PC-3 (cell line): ENCODE results near the gene CYB561A3. TPM values are rescaled to one million over a fixed set of nuclear protein-coding genes. Genes with fewer than 3 reads are reported as not detected.

Experiments used
- ATAC-seq: fragments of 200-7000 bp; cut with Tn5 transposase; 2 replicates; pipeline ENCODE4 v1.9.1; 2020; ENCODE audit warnings: mild to moderate bottlenecking, moderate library complexity
- BruUV-seq: library from RNA; stranded (reverse); fragments of 400-500 nt; replicated peaks from 2 replicates; lab custom pipeline; 2021; lab: Mats Ljungman, UMichigan
- CTCF ChIA-PET: fragments of 300-600 bp; sonication (Branson Sonifier 250); formaldehyde crosslinking; loops from one replicate; lab custom pipeline; 2022; ENCODE audit warnings: antibody characterized with exemption; lab: Charles Lee
- POLR2A ChIA-PET: fragments of 300-600 bp; sonication (Branson Sonifier 250); formaldehyde crosslinking; loops from one replicate; lab custom pipeline; 2022; ENCODE audit warnings: antibody characterized with exemption; ENCODE audit not compliant: unreplicated experiment; lab: Charles Lee
- DNase-seq: peaks from one replicate; pipeline ENCODE4 v3.0.0-alpha.2; 2015
- H2AFZ ChIP-seq: fragments of 300-600 bp; sonication (generic); 2 replicates; pipeline ENCODE4 v1.6.0; 2016; ENCODE audit warnings: antibody characterized with exemption, low read length
- H3F3A ChIP-seq: fragments of 300-600 bp; sonication (generic); one replicate; pipeline ENCODE4 v1.6.0; 2017; ENCODE audit warnings: antibody characterized with exemption, low read length, control low read depth, mild to moderate bottlenecking; ENCODE audit not compliant: unreplicated experiment
- H3K27ac ChIP-seq: fragments of 300-600 bp; sonication (generic); 2 replicates; pipeline ENCODE4 v1.5.1; 2016; ENCODE audit warnings: mild to moderate bottlenecking, low read length
- H3K27me3 ChIP-seq: fragments of 300-600 bp; sonication (generic); 2 replicates; pipeline ENCODE4 v1.6.1; 2016; ENCODE audit warnings: low read length, mixed read lengths
- H3K36me3 ChIP-seq: fragments of 300-600 bp; sonication (generic); 2 replicates; pipeline ENCODE4 v1.6.1; 2016; ENCODE audit warnings: low read depth, mixed run types, low read length, mixed read lengths
- H3K4me1 ChIP-seq: fragments of 300-600 bp; sonication (generic); 2 replicates; pipeline ENCODE4 v1.5.1; 2016; ENCODE audit warnings: low read length; ENCODE audit not compliant: insufficient read depth
- H3K4me2 ChIP-seq: fragments of 300-600 bp; sonication (generic); 2 replicates; pipeline ENCODE4 v1.6.0; 2016; ENCODE audit warnings: low read length
- H3K4me3 ChIP-seq: fragments of 300-600 bp; sonication (generic); 2 replicates; pipeline ENCODE4 v1.5.1; 2016; ENCODE audit warnings: mild to moderate bottlenecking, low read length, mixed read lengths
- H3K79me2 ChIP-seq: fragments of 300-600 bp; sonication (generic); 2 replicates; pipeline ENCODE4 v1.6.1; 2017; ENCODE audit warnings: low read length, mixed read lengths
- H3K9ac ChIP-seq: fragments of 300-600 bp; sonication (generic); 2 replicates; pipeline ENCODE4 v1.6.0; 2016; ENCODE audit warnings: mild to moderate bottlenecking, low read length
- H3K9me2 ChIP-seq: fragments of 300-600 bp; sonication (generic); replicated peaks from 2 replicates; pipeline ENCODE4 v1.6.1; 2016; ENCODE audit warnings: mixed run types, low read length, mixed read lengths
- H3K9me3 ChIP-seq: fragments of 300-600 bp; sonication (generic); 2 replicates; pipeline ENCODE4 v1.6.1; 2016; ENCODE audit warnings: low read length, mixed read lengths
- H4K20me1 ChIP-seq: fragments of 300-600 bp; sonication (generic); 2 replicates; pipeline ENCODE4 v1.6.1; 2016; ENCODE audit warnings: low read length, mixed read lengths
- CTCF ChIP-seq: fragments of 300-600 bp; sonication (generic); conservative IDR thresholded peaks from 2 replicates; pipeline ENCODE4 v1.5.1; 2017; ENCODE audit warnings: antibody characterized with exemption, low read depth, mild to moderate bottlenecking, low read length
- EZH2 ChIP-seq: fragments of 300-600 bp; sonication (generic); IDR thresholded peaks from one replicate; pipeline ENCODE4 v1.6.1; 2017; ENCODE audit warnings: antibody characterized with exemption, mild to moderate bottlenecking, low read length; ENCODE audit not compliant: unreplicated experiment
- EZH2phosphoT487 ChIP-seq: fragments of 300-600 bp; sonication (generic); IDR thresholded peaks from 2 replicates; pipeline ENCODE4 v1.6.1; 2018; ENCODE audit warnings: mild to moderate bottlenecking, antibody characterized with exemption, low read length, borderline replicate concordance
- intact Hi-C: fragments of 100-400 bp; cut with micrococcal nuclease; formaldehyde crosslinking; loops from 2 replicates; pipeline ENCODE4 v1.9.0; 2023
- total RNA-seq: library from RNA; depleted of rRNA; stranded (reverse); fragments of >200 nt; gene quantifications from 2 replicates; pipeline ENCODE4 v1.2.3, GENCODE V29; 2014

The CYB561A3 gene
- total RNA-seq, 1 experiment from 2014 or later = 51.2 TPM

DNA sequence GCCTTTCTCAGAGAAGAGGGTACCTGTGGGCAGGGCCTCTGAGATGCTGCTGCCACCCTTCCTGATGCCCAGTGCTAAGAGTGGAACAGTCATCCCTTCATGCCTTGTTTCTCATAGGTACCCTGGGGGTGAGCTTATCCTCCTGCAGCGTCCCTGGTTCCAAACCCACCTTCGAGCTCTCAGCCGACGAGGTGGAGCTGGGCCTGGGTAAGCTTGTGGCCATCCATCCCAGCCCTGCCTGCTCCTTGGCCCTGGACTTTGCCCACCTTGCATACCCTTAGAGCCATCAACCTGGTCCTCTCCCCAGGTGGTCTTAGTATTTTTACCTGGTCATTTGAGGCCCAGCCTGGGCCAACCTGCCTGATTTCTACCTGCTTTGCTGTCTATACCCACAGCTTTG, 20.0 kb downstream of the CYB561A3 start:
- POLR2A ChIA-PET = no interaction called here
- Histone ChIP-seq H2AFZ (no peak overlapping the region), H3K27me3 (no peaks in the 10 kb centered on the region), H3K9ac (no peak overlapping the region), H3K9me2 (no peaks in the 10 kb centered on the region), H3K4me2 (no peak overlapping the region), H3K79me2 (no peaks in the 10 kb centered on the region), H4K20me1 (no peaks in the 10 kb centered on the region), H3K4me1 (no peaks in the 10 kb centered on the region), H3K36me3 (peaks cover 3% of the 10 kb centered on the region; the same call in 1 of the 2 replicates), H3K27ac (no peak overlapping the region), H3K9me3 (no peaks in the 10 kb centered on the region), H3F3A (no peaks in the 10 kb centered on the region), H3K4me3 (no peak overlapping the region)
- no peak for ATAC-seq
- TF ChIP-seq EZH2 (no peak), EZH2phosphoT487 (no peak), CTCF (no peak)
- CTCF ChIA-PET = no interaction called here
- DNase-seq = no peak
- no TSS peak for BruUV-seq
- intact Hi-C loops = no loop called here

GRCh38 chr11:61340979-61341378, 20.7 kb downstream of the CYB561A3 start:
- H3K27ac ChIP-seq = no peak overlapping the region
- ChIA-PET CTCF (no interaction called here), POLR2A (no interaction called here)
- no peaks in the 10 kb centered on the region for H3K79me2 ChIP-seq
- no TSS peak for BruUV-seq
- H3K9me2 ChIP-seq = no peaks in the 10 kb centered on the region
- no peak overlapping the region for H2AFZ ChIP-seq
- peaks cover 3% of the 10 kb centered on the region; the same call in 1 of the 2 replicates for H3K36me3 ChIP-seq
- no peaks in the 10 kb centered on the region for H3K9me3 ChIP-seq
- no peaks in the 10 kb centered on the region for H3F3A ChIP-seq
- H3K4me3 ChIP-seq = no peak overlapping the region
- no peak overlapping the region for H3K9ac ChIP-seq
- ATAC-seq = no peak
- no peak for DNase-seq
- peaks cover 2% of the 10 kb centered on the region; the same call in 1 of the 2 replicates for H3K4me1 ChIP-seq
- H4K20me1 ChIP-seq = no peaks in the 10 kb centered on the region
- no peaks in the 10 kb centered on the region for H3K27me3 ChIP-seq
- TF ChIP-seq CTCF (no peak), EZH2phosphoT487 (no peak), EZH2 (no peak)
- no peak overlapping the region for H3K4me2 ChIP-seq
- intact Hi-C loops = no loop called here

DNA sequence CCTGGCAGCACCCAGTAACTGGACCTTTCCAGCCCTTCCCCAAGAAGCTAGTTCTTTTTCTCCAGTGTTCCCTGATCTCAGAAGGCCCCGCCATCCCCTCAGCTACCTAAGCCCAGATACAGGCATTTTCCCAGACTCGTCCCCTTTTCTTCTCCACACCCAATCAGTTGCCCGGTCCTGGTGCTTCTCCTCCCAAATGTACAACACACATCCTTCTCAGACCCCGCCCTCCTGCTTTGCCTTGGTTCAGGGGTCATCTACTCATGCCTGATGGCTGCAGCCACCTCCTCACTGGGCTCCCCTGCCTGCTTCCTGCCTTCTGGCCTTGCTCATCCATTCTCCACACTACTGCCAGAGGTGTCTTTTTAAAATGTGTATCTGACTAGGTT, 22.2 kb downstream of the CYB561A3 start:
- H3K4me2 ChIP-seq = no peak overlapping the region
- no peaks in the 10 kb centered on the region for H3K27me3 ChIP-seq
- ChIA-PET CTCF (no interaction called here), POLR2A (no interaction called here)
- no peak for ATAC-seq
- intact Hi-C loops = loop anchor here (10.0 kb wide), 1 partner anchor 85 kb away; no protein-coding TSS in a partner anchor
- H2AFZ ChIP-seq = no peak overlapping the region
- peaks cover 8% of the 10 kb centered on the region for H3K4me1 ChIP-seq
- H3K4me3 ChIP-seq = no peak overlapping the region
- no peak for DNase-seq
- H3K9me3 ChIP-seq = no peaks in the 10 kb centered on the region
- no peaks in the 10 kb centered on the region for H3K79me2 ChIP-seq
- H3K9me2 ChIP-seq = no peaks in the 10 kb centered on the region
- H4K20me1 ChIP-seq = no peaks in the 10 kb centered on the region
- no peaks in the 10 kb centered on the region for H3F3A ChIP-seq
- peaks cover 3% of the 10 kb centered on the region; the same call in 1 of the 2 replicates for H3K36me3 ChIP-seq
- H3K27ac ChIP-seq = no peak overlapping the region
- BruUV-seq = no TSS peak
- H3K9ac ChIP-seq = no peak overlapping the region
- TF ChIP-seq EZH2phosphoT487 (no peak), CTCF (no peak), EZH2 (no peak)
